ENCODE measurements around the gene AMOTL1.

The AMOTL1 gene

DNA sequence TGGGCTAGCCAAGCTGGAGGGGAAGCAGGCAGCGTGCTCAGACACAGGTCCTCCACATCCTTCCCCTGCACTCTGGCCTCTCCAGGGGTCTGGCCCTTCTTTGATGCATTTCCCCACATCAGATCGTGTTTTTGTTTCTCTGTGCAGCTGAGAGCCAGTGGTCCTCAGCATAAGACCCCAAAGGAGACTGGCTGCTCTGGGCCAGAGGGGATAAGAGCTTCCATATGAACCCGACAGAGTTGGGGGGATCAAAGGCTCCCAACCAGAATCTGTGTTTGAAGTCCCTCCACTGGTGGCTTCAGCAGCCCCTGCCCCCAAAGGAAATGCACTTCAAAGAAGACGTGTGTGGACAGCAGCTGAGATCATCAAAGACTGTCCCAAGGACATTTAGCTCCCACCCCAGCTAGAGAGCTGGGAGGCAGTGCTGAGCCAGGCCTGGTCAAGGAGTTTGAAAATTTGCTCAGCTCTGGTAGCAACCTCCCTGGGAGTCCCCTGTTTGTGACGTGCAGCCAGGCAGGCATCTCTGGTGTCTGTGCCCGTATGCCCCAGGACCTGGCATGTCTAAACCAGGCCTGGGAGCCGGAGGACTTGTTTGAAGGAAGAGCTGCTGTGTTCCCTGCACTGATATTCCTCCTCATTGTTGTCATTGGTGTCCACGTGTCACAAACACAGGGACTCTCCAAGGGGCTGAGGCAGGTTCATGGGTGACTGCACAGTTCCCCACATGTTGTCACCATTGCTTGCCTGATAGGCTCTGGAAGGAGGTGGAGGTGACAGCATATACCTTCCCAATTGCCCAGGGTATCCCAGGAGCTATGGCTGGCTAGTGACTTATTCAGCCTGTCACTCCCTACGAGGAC lies 99.0 kb downstream of the AMOTL1 start:
- no peak overlapping the region for H3K4me3 ChIP-seq
- no peak overlapping the region for H3K27ac ChIP-seq

DNA sequence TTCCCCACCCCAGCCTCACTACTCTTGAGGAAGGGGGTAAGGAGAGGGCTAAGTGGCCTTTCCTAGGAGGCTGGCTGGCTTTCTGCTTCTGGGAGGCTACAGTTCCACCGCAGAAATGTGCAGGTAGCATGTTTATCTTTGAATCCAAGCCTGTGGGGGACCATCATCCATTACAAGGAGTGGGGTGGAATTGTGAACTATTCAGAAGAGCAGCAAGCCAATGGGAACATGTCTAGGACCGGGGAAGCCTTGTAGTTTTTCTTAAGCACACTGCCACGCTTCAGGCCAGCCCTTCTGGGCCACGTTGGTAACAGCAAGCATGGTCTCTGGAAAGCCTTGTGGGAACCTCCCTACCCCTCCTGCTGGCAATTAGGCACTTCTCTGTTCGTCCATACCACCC lies 100.3 kb downstream of the AMOTL1 start:
- Histone ChIP-seq H3K27ac (no peak overlapping the region), H3K4me3 (no peak overlapping the region)

DNA sequence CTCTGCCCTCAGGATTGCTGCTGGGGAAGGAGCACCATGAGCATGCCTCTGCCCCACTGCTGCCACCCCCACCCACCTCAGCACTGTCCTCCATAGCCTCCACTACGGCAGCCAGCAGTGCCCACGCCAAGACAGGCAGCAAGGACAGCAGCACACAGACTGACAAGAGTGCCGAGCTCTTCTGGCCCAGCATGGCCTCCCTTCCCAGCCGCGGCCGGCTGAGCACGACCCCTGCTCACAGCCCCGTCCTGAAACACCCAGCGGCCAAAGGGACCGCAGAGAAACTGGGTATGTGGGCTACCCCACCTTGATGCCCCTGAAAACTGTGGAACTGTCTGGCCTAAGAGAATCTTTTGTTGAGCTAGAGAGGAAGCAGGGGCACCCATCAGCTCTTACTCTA lies 101.0 kb downstream of the AMOTL1 start:
- Histone ChIP-seq H3K4me3 (no peak overlapping the region), H3K27ac (no peak overlapping the region)

DNA sequence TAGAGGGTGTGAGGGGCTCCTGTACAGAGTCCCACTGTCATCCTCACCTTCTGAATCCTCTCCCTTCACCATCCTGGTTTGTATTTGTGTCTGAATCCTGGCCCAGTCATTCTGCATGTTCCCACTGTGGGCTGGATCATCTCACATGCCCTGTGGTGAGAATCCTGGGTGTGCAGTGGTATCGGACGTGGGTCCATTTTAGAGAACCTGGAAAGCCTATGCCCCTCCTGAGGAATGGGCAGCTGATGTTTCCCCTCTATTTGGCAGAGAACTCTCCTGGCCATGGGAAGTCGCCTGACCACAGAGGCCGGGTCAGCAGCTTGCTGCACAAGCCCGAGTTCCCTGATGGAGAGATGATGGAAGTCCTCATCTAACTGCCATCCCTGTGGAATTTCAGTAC lies 102.3 kb downstream of the AMOTL1 start:
- Histone ChIP-seq H3K27ac (no peak overlapping the region), H3K4me3 (no peak overlapping the region)

DNA sequence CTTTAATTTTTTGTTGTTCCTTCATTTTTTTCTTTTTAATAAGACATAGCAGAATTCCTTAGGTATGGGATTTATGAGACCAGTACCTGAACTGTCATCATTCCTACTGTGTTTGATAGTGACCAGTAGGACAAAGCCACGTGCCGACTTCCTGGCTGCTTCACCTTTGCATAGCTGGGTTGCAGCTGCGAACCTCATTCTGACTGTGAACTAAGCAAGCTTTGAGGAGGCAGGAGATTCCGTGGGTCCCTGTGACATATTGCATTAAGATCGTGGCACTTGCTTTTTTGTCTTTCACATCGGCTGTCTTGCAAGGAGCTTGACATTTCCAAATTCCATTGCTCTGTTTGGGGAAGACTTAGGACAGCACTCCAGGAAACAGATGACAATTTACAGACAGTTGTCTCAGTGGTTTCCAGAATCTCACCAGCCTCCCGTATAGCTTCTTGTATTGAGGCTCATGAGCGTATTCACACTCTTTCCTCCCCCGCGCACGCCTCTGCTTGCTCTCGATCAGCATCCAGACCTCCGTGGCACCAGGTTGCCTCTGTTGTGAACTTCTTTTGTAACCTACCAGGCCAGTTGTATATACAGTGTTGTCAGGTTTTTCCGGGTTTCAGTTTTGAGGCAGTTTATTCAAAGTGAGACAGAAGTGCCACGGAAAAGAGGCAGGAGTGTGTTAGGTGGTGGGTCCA lies 103.5 kb downstream of the AMOTL1 start:
- H3K27ac ChIP-seq = no peak overlapping the region
- no peak overlapping the region for H3K4me3 ChIP-seq

DNA sequence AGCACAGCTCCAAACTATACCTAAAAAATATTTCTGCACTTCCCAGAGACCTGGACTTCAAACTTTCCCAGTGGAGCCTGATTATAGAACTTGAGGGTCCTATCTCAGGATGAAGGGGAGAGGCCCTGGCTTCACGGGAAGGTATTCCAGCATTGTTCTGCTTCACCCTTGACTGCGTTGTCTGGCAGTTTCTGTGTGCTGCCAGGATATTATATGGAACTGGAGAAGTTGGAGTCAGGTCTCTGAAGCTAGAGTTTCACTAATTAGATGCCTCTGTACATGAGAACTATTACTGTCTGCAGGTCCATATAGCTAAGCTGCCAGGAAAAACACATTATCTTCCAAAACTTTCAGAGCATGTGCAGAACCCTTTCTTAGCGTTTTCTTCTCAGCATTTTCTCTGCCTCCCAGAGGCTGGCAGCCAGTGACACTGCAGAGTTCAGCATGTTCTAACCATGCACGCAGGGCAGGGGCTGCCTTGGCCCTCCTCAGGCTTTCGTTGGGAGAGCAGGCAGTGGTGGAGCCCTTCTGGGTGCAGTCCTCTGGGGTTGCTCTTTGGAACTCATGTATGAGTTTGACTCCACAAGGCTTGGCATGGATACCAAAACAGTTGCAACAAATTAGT lies 105.9 kb downstream of the AMOTL1 start:
- Histone ChIP-seq H3K27ac (peak overlapping the region in 4 of 21 experiments; percentile 8 to 43 (median 32)), H3K4me3 (no peak overlapping the region)

DNA sequence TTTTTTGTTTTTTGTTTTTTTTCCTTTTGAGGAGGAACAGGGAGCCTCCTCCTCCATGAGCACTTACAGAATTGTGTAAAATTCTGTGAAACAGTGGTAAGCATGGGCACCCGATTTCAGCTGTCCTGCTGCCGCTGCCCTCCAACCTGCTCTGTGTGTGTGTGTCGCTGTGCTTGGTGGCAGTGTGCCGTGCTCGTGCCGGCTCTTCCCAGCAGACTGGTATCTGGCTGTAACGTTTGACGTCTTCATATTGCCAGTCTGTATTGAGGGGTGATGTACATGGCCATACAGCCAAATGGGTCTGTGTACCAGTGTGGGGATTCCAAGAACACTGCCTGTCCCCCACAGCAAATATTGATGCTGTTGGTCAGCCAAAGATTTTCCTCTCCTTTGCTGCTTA lies 108.1 kb downstream of the AMOTL1 start:
- no peak overlapping the region for H3K4me3 ChIP-seq
- H3K27ac ChIP-seq = peak overlapping the region in 14 of 21 experiments; percentile 2 to 81 (median 40)

DNA sequence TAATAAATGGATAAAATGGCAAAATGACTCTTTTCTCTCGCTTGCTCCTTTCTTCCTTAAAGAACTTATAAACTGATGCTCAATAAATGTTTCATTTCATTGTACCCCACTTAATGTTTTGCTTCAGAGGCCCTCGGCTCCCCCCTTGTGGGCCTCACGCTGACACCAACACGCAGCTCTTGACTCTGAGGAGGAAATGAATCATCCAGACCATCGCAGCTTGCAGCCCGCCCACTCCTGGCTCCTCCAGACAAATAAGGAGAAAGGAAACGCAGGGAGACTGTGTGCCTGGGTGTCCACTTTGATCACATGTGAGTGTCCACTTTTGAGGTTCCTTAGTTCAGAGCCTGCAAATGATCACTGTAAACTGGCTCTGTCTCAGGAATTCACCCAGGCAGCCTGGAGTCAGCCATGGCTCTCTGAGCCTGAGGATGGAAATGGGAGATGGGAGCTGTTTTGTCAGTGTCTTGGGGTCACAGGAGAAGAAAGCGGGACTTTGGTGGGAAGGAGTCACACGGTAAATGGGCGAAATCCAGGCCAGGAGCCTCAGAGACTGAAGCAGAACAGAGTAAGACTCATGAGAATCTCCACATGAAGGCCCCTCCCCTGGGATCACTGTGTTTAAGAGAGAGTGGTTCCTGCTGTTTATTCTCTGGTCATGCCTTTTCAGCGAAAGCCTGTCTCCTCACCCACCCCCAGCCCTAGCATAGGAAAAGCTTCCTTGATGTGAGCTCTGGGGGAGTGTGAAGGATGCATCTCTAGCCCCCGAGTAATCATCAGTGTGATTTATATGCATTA lies 108.7 kb downstream of the AMOTL1 start:
- H3K4me3 ChIP-seq = no peak overlapping the region
- peak overlapping the region in 17 of 21 experiments; percentile 9 to 81 (median 48) for H3K27ac ChIP-seq

DNA sequence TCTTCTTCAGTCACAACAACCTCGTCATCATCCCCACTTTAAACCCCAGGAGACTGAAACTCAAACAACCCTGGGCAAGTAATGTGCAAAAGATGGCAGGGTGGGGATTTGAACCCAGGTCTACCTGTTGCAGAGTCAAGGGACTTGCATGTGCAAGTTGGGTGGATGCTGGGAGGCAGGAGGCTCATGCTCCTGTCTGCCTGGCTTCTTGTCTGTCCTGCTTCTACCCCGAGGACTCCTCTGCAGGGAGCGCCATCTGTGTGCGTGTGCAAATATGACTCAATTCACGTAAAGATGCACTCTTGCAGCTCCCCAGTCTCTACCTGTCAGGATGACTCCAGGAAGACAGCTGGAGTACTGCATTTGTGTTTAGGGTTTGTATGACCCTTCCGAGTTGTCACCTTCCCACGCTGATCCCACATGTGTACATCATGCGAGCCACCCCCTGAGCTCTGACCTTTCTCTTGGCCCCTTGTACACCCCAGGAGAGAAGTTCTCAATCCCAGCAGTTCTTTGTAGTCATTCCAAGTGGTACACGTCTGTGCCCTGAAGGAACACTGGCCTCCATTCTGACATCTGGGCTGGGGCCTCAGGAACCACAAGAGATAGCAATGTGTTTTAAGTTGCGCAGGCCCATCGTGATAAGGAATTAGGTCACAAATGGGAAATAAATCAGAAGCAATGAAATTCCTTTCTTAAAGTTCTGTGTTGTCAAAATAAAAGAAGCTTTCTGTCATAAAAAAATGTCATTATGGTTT lies 109.5 kb downstream of the AMOTL1 start:
- peak overlapping the region in 8 of 21 experiments; percentile 27 to 65 (median 51) for H3K27ac ChIP-seq
- no peak overlapping the region for H3K4me3 ChIP-seq

DNA sequence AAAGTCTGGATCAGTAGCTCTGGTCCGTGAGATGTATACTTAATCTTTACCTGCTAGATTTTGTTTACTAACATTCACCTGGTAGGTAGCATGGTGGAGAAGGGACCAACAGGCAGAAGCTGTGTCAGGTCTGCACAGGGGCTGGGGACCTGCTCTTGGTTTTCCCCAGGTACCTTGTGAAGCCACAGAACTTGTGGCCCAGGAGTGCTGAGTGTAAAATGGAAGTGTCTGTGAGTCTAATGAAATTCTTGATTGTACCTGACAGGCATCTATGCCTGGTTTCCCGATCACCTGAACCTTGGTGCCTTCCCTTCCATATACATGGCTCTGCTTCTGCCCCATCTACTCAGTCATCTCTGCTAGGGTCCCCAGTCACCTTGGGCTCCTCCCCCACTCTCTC lies 110.8 kb downstream of the AMOTL1 start:
- Histone ChIP-seq H3K27ac (no peak overlapping the region), H3K4me3 (no peak overlapping the region)

DNA sequence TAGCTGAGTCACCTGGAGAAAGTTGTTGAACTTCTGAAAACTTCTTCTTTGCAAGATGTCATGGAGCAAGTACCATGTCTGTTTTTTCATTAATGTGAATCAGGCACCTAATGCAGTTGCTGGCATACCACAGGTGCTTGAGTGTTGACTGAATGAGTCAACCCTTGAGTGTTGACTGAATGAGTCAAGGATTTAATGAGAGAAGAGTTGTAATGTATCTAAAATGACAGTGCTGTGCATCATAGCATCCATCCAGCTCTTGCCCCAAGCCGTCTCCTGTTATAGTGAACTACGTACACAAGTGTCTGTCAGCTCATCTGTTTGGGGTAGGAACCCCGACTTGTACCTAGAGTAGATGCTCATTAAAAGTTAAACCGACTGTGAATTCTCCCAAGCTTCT lies 112.1 kb downstream of the AMOTL1 start:
- Histone ChIP-seq H3K27ac (no peak overlapping the region), H3K4me3 (no peak overlapping the region)

DNA sequence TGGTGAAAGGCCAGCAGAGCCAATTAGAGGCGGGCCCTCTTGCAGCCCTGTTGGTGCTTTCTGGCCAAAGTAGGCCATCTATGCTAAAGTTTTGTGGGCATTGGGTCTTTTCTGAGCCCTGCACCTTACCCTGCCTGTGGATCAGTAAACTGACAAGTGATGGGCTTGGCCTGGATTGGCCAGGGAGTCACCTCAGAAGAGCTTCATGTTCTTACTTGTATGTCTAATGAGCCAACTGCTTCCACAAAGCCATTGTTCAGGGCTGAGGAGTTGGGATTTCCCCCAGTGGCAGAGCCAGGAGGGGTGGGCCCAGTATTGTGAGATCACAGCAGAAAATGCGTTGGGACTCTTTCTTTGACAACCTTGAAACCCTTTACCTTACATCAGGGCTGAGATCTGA lies 114.8 kb downstream of the AMOTL1 start:
- Histone ChIP-seq H3K4me3 (no peak overlapping the region), H3K27ac (peak overlapping the region in 1 of 21 experiments; percentile 0)

DNA sequence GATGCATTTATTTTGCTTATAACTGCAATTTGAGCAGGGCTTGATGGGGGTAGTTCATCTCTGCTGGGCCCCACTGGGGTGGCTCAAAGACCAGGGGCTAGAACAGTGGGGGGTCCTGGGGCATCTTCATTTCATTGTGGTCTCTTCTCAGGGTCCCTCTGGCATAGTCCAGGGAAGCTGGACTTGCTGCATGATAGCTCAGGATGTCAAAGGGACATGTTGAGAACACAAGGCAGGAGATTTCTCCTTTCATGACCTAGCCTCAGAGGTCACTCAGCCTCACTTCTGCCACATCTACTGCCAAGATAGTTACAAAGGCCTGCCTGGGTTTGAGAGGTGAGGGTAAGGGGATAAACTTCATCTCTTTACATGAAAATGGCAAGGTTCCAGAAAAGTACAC lies 115.7 kb downstream of the AMOTL1 start:
- H3K27ac ChIP-seq = peak overlapping the region in 2 of 21 experiments; percentile 10 to 13
- H3K4me3 ChIP-seq = no peak overlapping the region

DNA sequence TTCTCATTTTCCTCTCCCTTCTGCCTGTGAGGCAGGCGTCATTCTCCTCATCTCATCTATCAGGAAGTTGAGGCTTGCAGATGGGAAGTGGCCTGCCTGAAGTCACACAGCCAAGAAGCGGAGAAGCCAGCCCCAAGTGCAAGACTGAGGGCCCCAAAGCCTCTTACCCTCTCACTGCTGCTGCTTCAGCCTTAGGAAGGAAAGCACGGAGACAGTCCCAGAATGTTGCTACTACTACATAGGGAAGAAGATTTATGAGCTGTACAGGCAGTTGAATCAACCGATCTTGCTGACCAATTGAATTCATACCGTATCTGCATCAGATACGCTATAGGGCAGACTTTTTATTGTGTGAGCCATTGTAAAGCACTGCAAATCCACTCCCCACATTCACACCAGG lies 116.2 kb downstream of the AMOTL1 start:
- peak overlapping the region in 2 of 21 experiments; percentile 10 to 13 for H3K27ac ChIP-seq
- no peak overlapping the region for H3K4me3 ChIP-seq

DNA sequence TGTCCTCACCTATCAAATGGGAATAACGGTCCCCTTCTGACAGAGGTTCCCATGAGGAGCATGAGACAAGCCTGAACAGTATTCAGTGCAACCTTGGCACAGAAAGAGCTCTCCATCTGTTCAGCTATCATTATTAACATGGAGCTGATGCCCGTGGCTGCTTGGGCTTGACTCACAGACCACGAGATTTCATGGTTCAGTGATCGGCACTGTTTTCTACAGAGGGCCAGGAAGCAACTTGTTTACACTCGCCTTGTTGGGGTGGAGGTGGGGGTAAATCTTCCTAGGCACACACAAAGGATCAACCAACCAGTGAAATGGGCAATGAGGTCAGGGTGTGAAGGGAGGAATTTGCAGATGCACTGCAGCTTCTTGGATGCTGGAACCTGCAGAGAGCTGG lies 117.0 kb downstream of the AMOTL1 start:
- peak overlapping the region in 1 of 21 experiments; percentile 21 for H3K27ac ChIP-seq
- no peak overlapping the region for H3K4me3 ChIP-seq

DNA sequence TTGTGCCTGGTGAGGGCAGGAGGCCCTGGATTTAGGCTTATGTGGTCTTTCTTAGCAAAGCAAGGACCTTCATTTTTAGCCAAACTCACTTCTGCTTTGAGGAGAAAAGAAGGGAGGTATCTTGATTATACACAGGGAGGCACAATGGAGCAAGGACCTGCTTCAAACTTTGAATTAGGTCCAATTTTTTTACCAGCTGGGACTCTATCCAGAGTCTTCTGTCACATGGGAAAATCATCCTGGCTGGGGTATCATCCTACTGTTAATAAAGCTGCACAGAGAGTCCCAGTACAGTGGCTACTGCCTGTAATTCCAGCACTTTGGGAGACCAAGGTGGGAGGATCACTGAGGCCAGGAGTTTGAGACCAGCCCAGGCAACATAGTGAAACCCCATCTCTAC lies 117.4 kb downstream of the AMOTL1 start:
- H3K4me3 ChIP-seq = no peak overlapping the region
- H3K27ac ChIP-seq = peak overlapping the region in 1 of 21 experiments; percentile 21

DNA sequence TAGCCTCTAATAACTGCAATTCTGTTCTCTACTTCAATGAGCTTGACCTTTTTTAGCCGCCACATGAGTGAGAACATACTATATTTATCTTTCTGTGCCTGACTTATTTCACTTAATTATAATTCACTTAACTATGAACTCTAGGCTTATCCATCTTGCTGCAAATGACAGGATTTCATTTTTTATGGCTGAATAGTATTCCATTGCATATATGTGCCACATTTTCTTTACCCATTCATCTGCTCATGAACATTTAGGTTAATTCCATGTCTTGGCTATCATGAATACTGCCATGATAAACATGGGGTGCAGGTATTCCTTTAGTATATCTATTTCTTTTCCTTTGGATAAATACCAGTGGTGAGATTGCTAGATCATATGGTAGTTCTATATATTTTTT lies 120.0 kb downstream of the AMOTL1 start:
- no peak overlapping the region for H3K4me3 ChIP-seq
- H3K27ac ChIP-seq = no peak overlapping the region

DNA sequence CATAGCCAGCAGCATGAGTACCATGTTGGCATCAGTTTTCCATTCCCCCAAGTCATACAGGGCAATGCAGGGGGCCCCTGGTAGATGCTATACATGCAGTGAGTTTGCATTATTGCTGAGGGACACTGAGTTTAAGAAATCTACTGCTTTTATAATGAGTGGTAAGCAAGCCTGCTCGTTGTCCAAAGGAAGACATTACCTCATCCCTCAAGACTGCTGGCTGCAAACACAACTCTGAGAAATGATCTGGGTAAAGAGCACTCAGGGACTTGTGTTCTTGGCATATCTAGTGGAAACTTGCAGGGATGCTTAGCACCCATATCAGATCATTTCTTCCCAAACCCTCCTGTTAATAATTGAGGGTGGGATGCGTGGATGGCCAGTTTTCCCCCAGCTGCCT lies 127.3 kb downstream of the AMOTL1 start:
- Histone ChIP-seq H3K27ac (no peak overlapping the region), H3K4me3 (no peak overlapping the region)

DNA sequence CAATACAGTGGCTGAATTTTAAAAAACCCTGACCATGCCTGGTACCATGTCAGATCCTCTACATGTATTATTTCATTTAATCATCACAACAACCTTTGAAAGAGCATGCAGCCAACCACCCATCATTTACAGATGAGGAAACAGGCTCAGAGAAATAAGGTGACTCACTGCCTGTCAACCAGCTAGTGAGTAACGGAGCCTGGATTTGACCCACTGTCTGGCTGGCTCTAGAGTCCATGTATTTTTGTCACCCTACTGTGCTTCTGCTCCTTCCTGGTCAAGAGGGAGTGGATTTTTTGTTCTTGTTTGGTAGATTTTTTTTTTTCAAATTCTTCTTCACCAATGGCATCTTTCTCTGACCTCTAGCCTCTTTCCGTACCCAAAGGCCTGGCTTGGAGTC lies 127.8 kb downstream of the AMOTL1 start:
- H3K4me3 ChIP-seq = no peak overlapping the region
- H3K27ac ChIP-seq = no peak overlapping the region

Measured in skin epidermis (tissue), 12 donors.